Measurements from ENCODE around the gene EVPLL.
"Not testable (repeated sequence)": the region's sequence is repeated elsewhere in the genome, so short reads cannot be mapped to it uniquely, and the experiment has no call there.

EVPLL gene

GRCh38 chr17:18379246-18380146, 1.9 kb downstream of the EVPLL start:
- DNase-seq: no peak

- DNase-seq: no peak
Observed at GRCh38 chr17:18380471-18381157, 3.0 kb downstream of the EVPLL start.

GRCh38 chr17:18381158-18381952, 3.8 kb downstream of the EVPLL start:
- no peak for DNase-seq

- DNase-seq: no peak
Observed at GRCh38 chr17:18381953-18382245, 4.3 kb downstream of the EVPLL start.

DNA sequence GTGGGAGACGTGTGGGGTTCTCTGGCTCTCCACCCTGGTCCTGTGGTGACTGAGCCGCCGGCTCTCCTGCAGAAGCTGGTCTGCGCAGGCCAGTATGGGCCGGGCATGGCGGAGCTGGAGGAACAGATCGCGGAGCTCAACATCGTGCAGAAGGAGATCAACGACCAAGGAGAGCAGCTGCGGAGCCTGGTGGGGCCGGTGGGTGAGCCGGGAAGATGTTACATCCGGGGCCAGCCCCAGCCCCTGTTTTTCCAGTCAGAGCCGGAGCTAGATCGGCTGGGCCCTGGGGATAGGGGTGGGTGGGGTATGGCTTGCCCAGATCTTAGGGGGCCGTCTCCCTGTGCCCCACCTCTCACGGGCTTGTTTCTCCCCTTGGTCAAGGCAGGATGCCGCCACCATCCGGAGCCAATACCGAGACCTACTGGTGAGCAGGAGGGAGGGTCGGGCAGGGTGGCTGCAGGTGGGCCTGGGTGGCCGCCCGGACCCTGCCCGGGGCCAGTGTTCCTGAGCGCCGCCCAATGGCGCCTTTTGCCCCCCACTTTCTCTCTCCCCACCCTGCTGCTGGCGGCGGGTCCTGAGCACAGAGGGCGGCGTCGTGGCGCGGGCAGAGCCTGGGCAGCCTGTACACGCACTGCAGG, 5.0 kb downstream of the EVPLL start:
- DNase-seq: no peak

DNA sequence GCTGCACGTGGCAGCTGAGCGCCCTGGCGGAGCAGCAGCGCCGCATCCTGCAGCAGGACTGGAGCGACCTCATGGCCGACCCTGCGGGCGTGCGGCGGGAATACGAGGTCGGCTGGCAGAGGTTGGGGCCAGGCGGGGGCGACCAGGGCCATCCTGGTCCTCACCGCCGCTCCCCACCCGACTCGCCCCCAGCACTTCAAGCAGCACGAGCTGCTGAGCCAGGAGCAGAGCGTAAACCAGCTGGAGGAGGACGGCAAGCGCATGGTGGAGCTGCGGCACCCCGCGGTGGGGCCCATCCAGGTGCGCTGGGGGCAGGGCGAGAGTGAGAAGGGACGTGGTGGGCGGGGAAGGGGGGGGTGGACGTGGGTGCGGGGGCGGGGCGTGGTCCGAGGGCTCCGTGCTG, 5.5 kb downstream of the EVPLL start:
- not testable (repeated sequence) for DNase-seq

DNA sequence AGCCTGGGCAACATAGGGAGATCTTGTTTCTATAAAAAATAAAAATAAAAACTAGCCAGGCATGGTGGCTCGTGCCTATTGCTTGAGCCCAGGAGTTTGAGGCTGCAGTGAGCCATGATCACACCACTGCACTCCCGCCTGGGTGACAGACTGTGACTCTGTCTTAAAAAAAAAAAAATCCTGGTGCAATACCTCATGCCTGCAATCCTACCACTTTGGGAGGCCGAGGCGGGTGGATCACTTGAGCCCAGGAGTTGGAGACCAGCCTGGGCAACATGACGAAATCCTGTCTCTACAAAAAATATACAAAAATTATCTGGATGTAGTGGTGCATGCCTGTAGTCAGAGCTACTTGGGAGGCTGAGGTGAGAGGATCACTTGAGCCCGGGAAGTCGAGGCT, 6.7 kb downstream of the EVPLL start:
- DNase-seq: not testable (repeated sequence)

DNA sequence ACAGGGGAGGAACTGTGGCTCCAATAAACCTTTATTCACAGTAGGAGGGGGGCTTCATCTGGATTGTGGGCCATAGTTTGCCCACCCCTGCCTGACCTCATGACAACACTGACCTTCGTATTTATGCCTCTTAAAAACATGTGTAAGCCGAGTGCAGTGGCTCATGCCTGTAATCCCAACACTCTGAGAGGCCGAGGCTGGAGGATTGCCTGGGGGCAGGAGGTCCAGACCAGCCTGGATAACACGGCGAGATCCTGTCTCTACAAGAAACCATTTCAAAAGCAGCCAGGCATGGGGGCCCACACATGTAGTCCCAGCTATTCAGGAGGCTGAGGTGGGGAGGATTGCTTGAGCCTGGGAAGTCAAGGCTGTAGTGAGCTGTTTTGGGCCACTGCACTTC, 10.0 kb downstream of the EVPLL start:
- DNase-seq: not testable (repeated sequence)

DNA sequence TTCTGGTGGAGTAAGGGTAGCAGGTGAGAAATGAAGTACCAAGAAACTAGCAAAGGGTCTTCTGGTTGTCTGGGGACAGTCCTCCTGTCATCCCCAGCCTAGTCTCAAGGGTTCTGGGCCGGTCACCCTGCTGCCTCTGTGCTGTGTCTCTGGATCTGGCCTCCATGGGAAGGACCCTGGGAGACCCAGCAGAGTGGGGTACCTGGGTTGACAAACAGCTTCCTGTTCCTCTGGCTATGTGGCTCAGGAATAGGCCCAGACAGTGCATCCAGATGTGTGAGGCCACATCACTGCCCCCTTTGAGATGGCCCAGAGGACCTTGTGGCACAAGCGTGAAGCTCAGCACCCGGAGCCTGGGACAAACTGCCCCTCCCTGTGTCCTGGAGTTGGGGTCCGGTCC, 10.7 kb downstream of the EVPLL start:
- not testable (repeated sequence) for DNase-seq

DNA sequence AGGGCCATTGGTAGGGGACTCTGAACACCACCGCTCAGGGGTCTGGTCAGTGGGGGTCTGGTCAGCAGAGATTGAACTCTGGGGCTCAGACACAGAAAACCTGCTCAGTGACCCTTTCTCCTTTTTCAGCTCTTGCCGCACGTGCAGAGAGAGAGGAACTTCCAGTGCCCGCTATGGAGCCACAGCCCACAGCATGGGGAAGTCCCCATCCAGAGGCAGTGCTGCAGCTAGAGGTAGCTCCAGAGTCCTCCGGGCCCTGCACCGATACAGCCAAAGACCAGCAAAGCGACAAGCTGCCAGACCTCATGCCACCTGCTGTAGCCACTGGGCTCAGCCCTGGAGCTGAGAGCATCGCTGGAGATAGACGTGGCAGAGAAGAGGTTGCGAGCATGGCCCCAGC, 11.2 kb downstream of the EVPLL start:
- not testable (repeated sequence) for DNase-seq

DNA sequence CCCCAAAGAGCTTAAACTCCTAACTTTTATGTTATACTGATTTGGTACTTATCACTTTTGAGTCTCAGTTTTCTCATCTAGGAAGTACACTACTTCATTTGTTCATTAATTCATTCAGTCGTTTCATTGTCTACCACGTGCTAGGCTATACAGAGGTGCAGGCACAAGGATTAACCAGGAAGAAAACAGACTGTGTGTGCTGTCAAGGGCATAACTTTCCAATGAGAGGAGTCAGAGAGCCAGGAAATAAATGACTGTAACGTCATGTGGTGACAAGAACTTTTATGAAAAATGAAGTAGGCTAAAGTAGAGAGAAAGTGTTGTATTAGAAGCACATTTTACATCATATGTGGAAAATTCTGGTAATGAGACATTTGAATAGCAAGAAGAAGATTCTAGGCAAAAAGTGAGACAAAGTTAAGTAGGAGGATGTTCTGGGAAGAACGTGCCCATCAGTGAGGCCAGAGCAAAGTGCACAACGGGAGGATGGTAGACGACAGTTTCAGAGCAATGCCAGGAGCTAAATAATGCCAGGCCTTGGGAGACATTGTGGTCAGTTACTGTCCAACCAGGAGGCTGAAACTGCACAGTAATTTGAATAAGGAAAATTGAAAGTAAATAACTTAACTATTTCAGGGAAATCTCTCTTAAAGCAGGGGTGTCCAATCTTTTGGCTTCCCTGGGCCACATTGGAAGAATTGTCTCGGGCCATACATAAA, 24.5 kb downstream of the EVPLL start:
- not testable (repeated sequence) for DNase-seq

DNA sequence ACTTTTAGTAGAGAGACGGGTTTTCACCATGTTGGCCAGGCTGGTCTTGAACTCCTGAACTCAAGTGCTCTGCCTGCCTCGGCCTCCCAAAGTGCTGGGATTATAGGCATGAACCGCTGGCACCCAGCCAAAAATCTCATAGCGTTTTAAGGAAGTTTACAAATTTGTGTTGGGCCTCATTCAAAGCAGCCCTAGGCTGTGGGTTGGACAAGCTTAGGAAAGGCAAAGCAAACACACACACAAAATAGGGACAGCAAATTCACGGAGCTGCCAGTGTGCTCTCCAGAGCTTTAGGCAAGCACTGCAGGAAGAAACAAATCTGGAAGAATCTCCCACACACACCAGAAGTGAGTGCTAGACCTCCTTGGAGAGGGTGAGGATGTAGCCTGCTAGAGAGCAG, 25.6 kb downstream of the EVPLL start:
- not testable (repeated sequence) for DNase-seq

GRCh38 chr17:18403604-18404003, 26.0 kb downstream of the EVPLL start:
- not testable (repeated sequence) for DNase-seq

- DNase-seq: not testable (repeated sequence)
Observed at GRCh38 chr17:18408906-18409305, 31.3 kb downstream of the EVPLL start.

- not testable (repeated sequence) for DNase-seq
Observed at GRCh38 chr17:18409321-18409720, 31.7 kb downstream of the EVPLL start.

DNA sequence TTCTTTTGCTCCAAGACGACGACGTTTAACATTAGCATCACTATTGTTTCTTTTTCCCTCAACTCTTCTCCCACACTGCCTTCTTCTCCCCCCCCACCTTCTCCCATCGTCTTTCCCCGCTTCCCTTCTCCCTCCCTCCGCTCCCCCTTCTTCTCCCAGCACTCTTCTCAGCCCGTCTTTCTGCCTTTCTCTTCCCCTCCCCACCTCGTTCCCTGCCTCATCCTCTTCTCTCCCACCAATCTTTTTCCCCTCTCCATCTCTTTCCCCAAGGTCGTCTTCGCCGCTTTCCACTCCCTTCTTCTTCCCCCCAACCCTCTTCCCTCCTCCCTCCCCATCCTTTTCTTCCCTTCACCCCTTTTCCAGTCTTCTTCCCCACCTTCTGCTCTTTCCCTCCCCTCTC, 33.2 kb downstream of the EVPLL start:
- peak in 1 of 51 donors; percentile 4 for DNase-seq

DNA sequence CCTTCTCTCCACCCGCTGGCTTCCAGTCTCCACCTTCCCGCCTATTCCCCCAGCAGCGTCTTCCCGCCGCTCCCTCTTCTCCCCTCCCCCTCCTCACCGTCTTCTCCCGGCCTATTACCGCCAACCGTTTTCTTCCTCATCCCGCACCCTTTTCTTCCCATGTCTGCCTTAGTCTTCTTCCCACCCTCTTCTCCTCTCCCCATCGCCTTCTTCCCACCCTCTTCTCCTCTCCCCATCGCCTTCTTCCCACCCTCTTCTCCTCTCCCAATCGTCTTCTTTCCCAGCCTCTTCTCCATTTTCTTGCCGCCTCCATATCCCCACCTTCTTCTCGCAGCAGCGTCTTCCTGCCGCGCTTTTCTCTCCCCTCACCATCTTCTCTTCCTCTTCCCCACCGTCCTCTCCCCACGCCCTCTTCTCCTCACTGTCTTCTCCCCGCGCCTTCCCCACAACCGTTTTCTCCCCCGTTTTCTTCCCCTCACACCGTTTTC, 33.8 kb downstream of the EVPLL start:
- DNase-seq: peak in 8 of 51 donors; percentile 7 to 41 (median 17)

DNA sequence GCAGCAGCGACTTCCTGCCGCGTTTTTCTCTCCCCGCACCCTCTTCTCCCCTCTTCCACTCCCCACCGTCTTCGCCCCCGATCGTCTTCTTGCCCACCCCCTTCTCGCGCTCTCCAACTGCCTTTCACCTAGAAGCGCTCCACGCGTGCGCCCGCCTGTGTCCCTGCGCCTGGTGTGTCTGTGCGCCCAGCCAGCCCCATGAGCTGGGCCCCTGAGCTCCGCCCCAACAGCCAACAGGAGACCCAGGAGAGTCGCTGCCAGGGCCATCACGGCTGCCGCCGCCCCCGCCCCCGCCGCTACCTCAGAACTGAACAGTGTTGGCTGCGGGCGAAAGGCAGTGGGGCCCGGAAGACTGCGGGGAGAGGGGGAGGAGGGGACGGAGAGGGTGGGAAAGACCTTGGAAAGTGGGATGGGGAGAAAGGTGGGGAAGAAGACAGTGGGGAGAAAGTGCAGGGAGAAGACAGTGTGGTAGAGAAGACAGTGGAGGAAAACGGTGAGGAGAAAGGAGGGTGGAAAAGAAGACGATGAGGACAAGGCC, 34.5 kb downstream of the EVPLL start:
- DNase-seq: not testable (repeated sequence)

GRCh38 chr17:18421521-18421920, 43.9 kb downstream of the EVPLL start:
- not testable (repeated sequence) for DNase-seq

DNA sequence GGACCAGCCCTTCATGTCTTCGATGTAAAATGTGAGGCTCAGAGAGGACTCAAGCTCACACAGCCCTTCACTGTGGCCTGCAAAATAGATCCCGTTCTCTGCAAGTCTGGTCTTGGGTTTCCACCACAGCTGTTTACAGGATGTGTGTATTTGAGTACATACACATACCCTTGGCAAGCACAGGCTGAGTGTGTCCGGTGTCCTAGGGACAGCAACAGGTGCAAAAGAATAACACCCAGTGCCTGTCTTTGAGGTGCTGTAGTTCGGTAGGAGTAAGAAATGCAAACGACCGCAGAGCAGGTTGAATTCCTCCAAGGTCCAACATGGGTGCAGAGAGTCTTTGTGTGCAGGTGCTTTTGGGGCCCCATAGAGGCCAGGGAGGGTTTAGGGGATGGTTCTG, 44.9 kb downstream of the EVPLL start:
- DNase-seq: not testable (repeated sequence)

All from hypothalamus (tissue), 51 donors.